ENCODE measurements around the gene PARP6. TPM values are rescaled to one million over a fixed set of nuclear protein-coding genes. Genes with fewer than 3 reads are reported as not detected.

Gene PARP6
- total RNA-seq, 2 donors from 2014 or later = 21.3 to 39.3 TPM

GRCh38 chr15:72306211-72306785 lies 33.9 kb upstream of the PARP6 start:
- Histone ChIP-seq H3K4me3 (no peak overlapping the region), H3K27me3 (no peaks in the 10 kb centered on the region), H3K4me1 (no peaks in the 10 kb centered on the region), H3K27ac (no peak overlapping the region), H3K36me3 (no peaks in the 10 kb centered on the region), H3K9ac (ENCODE audit: low read depth in 2 of 2, low read length in 2 of 2) (no peak overlapping the region), H3K9me3 (no peaks in the 10 kb centered on the region)
- TF ChIP-seq, protein P1, sequence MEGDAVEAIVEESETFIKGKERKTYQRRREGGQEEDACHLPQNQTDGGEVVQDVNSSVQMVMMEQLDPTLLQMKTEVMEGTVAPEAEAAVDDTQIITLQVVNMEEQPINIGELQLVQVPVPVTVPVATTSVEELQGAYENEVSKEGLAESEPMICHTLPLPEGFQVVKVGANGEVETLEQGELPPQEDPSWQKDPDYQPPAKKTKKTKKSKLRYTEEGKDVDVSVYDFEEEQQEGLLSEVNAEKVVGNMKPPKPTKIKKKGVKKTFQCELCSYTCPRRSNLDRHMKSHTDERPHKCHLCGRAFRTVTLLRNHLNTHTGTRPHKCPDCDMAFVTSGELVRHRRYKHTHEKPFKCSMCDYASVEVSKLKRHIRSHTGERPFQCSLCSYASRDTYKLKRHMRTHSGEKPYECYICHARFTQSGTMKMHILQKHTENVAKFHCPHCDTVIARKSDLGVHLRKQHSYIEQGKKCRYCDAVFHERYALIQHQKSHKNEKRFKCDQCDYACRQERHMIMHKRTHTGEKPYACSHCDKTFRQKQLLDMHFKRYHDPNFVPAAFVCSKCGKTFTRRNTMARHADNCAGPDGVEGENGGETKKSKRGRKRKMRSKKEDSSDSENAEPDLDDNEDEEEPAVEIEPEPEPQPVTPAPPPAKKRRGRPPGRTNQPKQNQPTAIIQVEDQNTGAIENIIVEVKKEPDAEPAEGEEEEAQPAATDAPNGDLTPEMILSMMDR (IDR thresholded peaks at IDR 0.05) = no peak
- intact Hi-C loops (cut with DNase I) = no loop called here
- no peak for DNase-seq

DNA sequence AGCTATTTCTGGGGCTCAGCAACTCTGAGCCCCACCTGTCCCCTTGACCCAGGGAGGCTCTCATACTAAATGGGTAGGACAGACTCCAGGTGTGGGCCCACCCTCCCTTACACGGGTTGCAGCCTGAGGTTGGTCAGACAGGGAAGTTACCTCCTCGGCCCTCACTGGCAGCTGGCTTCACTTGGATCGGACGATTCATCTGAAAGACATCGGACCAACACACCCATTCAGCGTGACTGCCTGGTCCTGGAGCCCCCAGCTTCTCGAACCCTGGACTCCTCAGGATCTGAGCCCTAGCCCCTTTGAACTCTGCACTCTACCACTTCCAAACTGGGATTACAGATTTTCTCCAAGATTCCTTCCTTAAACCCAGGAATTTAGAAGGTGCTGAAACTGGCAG lies 32.2 kb upstream of the PARP6 start:
- Histone ChIP-seq H3K9me3 (no peaks in the 10 kb centered on the region), H3K27me3 (no peaks in the 10 kb centered on the region), H3K27ac (no peak overlapping the region), H3K4me1 (no peaks in the 10 kb centered on the region), H3K4me3 (no peak overlapping the region), H3K9ac (ENCODE audit: low read depth in 2 of 2, low read length in 2 of 2) (no peak overlapping the region), H3K36me3 (no peaks in the 10 kb centered on the region)
- TF ChIP-seq, protein P1 (IDR thresholded peaks at IDR 0.05) = no peak
- intact Hi-C loops (cut with DNase I) = no loop called here
- no peak for DNase-seq

GRCh38 chr15:72302955-72303354 lies 30.6 kb upstream of the PARP6 start:
- no peak overlapping the region for H3K27ac ChIP-seq
- no peaks in the 10 kb centered on the region for H3K36me3 ChIP-seq
- no peaks in the 10 kb centered on the region for H3K27me3 ChIP-seq
- no peak for DNase-seq
- no peaks in the 10 kb centered on the region for H3K4me1 ChIP-seq
- H3K4me3 ChIP-seq = no peak overlapping the region
- intact Hi-C loops (cut with DNase I) = no loop called here
- H3K9me3 ChIP-seq = no peaks in the 10 kb centered on the region
- TF ChIP-seq, protein P1 (IDR thresholded peaks at IDR 0.05) = no peak
- no peak overlapping the region for H3K9ac ChIP-seq (ENCODE audit: low read depth in 2 of 2, low read length in 2 of 2)

DNA sequence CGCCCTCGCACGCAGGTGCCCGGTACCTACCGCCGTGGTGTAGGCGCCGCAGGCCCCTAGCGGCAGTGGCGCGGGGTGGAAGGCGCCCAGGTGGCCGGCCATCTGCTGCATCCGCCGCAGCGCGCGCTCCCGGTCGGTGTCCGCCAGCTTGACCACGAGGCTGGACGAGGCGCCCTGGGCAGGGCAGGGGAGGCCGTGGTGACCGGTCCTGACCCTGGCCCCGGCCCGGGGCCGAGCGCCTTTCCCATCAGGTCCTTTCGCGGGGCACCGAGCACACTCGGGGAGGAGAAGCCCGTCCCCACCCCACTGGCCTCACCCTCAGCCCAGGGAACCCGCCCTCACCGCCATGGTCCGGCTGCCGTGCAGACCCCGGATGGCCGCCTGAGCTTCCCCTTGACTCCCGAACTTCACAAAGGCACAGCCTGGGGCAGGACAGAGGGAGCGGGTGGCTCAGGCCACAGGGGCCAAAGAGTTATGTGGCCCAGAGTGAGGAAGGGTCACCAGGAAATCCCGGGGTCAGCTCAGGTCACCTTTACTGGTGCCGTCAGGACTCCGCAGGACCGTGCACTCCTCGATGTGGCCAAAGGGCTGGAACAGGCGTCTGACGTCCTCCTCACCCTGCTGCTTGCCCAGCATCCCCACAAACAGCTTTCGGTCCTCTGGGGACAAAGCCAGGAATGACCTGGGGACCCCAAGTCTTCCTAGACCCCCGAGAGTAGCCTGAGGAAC lies 17.4 kb upstream of the PARP6 start:
- Histone ChIP-seq H3K4me1 (no peaks in the 10 kb centered on the region), H3K27me3 (no peaks in the 10 kb centered on the region), H3K9ac (ENCODE audit: low read depth in 2 of 2, low read length in 2 of 2) (no peak overlapping the region), H3K36me3 (no peaks in the 10 kb centered on the region), H3K27ac (no peak overlapping the region), H3K4me3 (no peak overlapping the region), H3K9me3 (no peaks in the 10 kb centered on the region)
- no peak for DNase-seq
- intact Hi-C loops (cut with DNase I) = loop anchor here (5.0 kb wide), 1 partner anchor 92 kb away; the partner anchor contains the start of gene GRAMD2A
- TF ChIP-seq, protein P1 (IDR thresholded peaks at IDR 0.05) = no peak

DNA sequence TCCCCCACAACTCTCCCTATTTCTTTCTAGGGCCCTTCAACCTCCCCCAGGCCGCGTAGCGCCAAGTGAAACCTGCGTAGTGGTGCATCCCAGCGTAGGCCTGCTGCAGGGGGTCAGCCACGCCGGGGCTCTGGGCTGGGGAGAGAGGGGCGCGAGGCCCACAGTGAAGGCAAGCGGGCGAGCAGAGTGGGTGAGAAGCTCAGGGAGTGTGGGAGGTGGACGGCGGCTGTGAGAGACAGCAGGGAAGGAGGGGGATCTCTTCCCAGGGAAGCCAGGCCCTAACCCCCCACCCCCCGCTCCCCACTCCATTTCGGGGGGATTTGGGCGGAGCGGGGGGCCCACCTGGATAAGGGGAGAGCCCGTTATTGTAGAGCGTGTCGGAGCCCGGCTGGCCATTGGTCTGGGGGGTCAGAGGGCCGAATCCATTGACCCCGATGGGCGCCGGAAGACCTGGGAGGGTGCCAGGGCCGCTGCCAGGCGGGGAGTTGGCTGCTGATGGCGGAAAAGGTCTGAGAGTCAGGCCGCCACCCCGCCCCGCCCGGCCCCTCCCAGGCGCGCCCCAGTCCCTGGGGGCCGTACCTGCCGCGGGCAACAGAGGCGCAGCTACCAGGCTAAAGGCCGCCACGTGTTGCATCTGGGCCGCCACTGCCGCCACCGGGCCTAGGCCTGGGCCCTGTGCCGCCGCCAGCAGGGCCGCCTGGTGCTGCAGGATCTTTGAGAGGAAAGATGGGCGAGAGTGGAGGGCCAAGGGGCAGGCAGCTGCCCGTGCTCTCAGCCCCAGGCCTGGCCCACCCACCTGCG lies 16.6 kb upstream of the PARP6 start:
- H3K36me3 ChIP-seq = no peaks in the 10 kb centered on the region
- no peak for DNase-seq
- intact Hi-C loops (cut with DNase I) = loop anchor here (5.0 kb wide), 1 partner anchor 92 kb away; the partner anchor contains the start of gene GRAMD2A
- H3K9me3 ChIP-seq = no peaks in the 10 kb centered on the region
- H3K27ac ChIP-seq = no peak overlapping the region
- no peak overlapping the region for H3K9ac ChIP-seq (ENCODE audit: low read depth in 2 of 2, low read length in 2 of 2)
- no peaks in the 10 kb centered on the region for H3K27me3 ChIP-seq
- TF ChIP-seq, protein P1 (IDR thresholded peaks at IDR 0.05) = no peak
- no peak overlapping the region for H3K4me3 ChIP-seq
- no peaks in the 10 kb centered on the region for H3K4me1 ChIP-seq

All from colonic mucosa (tissue), 4 donors.